ENCODE results near the gene RFTN2. TPM values are rescaled to one million over a fixed set of nuclear protein-coding genes. Genes with fewer than 3 reads are reported as not detected.

RFTN2 gene
- total and polyA plus RNA-seq, 9 of the 15 experiments (the other 6 are each of a cell fraction or from before 2014, with no cell fraction given), result 0.01 to 0.11 (median 0.04) TPM; not detected in 6

GRCh38 chr2:197596766-197597165, 78.6 kb downstream of the RFTN2 start (continued):
- no peak for TF ChIP-seq MYBL2 (IDR thresholded peaks at IDR 0.05; ENCODE audit: low read depth)
- no peak for TF ChIP-seq MYBL2 (CRISPR knock-in tag; IDR thresholded peaks at IDR 0.05; ENCODE audit: borderline replicate concordance)
- no peak for TF ChIP-seq GABPB2 (CRISPR knock-in tag; conservative IDR thresholded peaks at IDR 0.05)
- no peak for TF ChIP-seq MECOM (CRISPR knock-in tag; IDR thresholded peaks at IDR 0.05)
- no peak for TF ChIP-seq RFX1 (IDR thresholded peaks at IDR 0.05)
- TF ChIP-seq ZKSCAN3 (CRISPR knock-in tag; IDR thresholded peaks at IDR 0.05), result no peak
- no peak for TF ChIP-seq TEAD2 (tag; IDR thresholded peaks at IDR 0.05)
- TF ChIP-seq EGR1 (conservative IDR thresholded peaks at IDR 0.05), result no peak
- TF ChIP-seq ZNF277 (CRISPR knock-in tag; IDR thresholded peaks at IDR 0.05; ENCODE audit: borderline replicate concordance), result no peak
- no peak for TF ChIP-seq BCOR (IDR thresholded peaks at IDR 0.05)
- TF ChIP-seq TRIM25 (IDR thresholded peaks at IDR 0.05; ENCODE audit: borderline replicate concordance), result no peak
- no peak for TF ChIP-seq ZKSCAN1 (IDR thresholded peaks at IDR 0.05; ENCODE audit: low read depth, low read length)
- TF ChIP-seq ZNF197 (CRISPR knock-in tag; IDR thresholded peaks at IDR 0.05; ENCODE audit: low read depth), result no peak

Measured in K562 (cell line).